PC-9 (cell line): ENCODE data around the gene AOC1.

ENCODE experiments used
- EZH2 ChIP-seq: fragments of 200-600 bp; sonication (generic); IDR thresholded peaks from 2 replicates; pipeline ENCODE4 v1.8.0; 2017; ENCODE audit warnings: antibody characterized with exemption, low read depth
- TF ChIP-seq, protein P1 (sequence below): fragments of 200-600 bp; sonication (generic); conservative IDR thresholded peaks from 2 replicates; pipeline ENCODE4 v1.6.1; 2017; ENCODE audit warnings: mixed run types, antibody characterized with exemption, mild to moderate bottlenecking, moderate library complexity

DNA sequence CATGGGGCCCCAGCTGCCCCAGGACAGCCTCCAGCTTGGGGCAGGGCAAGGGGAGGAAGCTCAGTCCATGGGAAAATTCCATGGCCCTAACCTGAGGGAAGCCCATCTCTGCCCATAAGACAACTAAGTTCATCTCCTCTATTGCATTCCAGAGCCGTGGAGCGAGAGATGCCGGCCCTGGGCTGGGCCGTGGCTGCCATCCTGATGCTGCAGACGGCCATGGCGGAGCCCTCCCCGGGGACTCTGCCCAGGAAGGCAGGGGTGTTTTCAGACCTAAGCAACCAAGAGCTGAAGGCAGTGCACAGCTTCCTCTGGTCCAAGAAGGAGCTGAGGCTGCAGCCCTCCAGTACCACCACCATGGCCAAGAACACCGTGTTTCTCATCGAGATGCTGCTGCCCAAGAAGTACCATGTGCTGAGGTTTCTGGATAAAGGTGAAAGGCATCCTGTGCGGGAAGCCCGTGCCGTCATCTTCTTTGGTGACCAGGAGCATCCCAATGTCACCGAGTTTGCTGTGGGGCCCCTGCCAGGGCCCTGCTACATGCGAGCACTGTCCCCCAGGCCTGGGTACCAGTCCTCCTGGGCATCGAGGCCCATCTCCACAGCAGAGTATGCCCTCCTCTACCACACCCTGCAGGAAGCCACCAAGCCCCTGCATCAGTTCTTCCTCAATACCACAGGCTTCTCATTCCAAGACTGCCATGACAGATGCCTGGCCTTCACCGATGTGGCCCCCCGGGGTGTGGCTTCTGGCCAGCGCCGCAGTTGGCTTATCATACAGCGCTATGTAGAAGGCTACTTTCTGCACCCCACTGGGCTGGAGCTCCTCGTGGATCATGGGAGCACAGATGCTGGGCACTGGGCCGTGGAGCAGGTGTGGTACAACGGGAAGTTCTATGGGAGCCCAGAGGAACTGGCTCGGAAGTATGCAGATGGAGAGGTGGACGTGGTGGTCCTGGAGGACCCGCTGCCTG, 4.3 kb downstream of the AOC1 start:
- TF ChIP-seq, protein P1, sequence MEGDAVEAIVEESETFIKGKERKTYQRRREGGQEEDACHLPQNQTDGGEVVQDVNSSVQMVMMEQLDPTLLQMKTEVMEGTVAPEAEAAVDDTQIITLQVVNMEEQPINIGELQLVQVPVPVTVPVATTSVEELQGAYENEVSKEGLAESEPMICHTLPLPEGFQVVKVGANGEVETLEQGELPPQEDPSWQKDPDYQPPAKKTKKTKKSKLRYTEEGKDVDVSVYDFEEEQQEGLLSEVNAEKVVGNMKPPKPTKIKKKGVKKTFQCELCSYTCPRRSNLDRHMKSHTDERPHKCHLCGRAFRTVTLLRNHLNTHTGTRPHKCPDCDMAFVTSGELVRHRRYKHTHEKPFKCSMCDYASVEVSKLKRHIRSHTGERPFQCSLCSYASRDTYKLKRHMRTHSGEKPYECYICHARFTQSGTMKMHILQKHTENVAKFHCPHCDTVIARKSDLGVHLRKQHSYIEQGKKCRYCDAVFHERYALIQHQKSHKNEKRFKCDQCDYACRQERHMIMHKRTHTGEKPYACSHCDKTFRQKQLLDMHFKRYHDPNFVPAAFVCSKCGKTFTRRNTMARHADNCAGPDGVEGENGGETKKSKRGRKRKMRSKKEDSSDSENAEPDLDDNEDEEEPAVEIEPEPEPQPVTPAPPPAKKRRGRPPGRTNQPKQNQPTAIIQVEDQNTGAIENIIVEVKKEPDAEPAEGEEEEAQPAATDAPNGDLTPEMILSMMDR = no peak
- TF ChIP-seq EZH2 = no peak
